Measurements from ENCODE around the gene ATOSB. TPM values are rescaled to one million over a fixed set of nuclear protein-coding genes. Genes with fewer than 3 reads are reported as not detected.

ATOSB gene
- polyA plus RNA-seq, 3 donors, result 18.5 to 96.8 (median 23.7) TPM

DNA sequence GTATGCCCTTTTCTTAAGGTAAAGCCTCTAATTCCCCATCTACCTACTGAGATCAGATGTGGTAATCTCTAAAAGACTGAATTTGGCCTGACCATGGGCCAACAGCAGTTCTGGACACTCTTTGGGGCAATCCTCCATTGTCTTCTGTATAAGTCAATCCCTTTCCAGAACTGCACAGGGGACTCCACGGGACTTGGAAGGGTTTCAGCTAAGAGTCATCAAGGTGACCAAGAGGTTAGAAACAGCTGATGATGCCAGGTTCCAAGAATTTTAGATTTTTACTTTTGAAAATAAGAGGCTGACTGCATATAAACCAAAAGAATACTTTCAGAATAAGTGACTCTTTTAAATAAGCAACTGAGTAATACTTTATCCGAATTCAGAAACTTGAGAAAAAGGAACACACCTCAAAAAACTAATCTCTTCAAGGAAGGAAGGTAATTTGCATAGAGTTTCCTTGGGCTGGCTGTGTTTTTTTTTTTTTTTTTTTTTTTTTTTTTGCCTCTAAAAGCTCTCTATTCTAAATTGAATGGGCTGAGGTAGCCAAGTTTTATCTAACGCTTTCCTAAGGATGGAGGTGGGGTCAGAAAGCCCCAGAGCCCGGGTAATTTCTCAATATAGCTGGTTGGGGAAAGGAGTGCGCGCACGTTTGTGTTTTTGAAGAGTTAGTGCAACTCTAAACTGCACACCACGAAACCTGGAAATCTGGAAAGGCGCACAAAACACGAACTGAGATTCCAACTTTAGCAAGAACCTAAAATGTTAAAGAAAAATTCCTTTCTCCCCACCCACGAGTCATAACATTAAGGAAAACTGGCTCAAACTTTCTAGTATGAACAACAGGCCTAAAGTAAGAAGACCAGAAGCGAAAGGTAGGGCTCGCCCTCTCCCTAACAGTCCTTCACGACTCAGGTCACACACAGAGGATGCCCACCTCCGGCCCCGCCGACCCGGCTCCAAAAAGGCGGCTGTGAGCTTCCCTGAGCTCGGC is 44.5 kb downstream of the ATOSB start:
- intact Hi-C loops (cut with micrococcal nuclease), result loop anchor here (2.0 to 10.0 kb wide), 4 partner anchors 26 to 86 kb away; partner anchors contain the start of genes DNAJB5 (in 1 of the 2) and PIGO (in 1 of the 2)

DNA sequence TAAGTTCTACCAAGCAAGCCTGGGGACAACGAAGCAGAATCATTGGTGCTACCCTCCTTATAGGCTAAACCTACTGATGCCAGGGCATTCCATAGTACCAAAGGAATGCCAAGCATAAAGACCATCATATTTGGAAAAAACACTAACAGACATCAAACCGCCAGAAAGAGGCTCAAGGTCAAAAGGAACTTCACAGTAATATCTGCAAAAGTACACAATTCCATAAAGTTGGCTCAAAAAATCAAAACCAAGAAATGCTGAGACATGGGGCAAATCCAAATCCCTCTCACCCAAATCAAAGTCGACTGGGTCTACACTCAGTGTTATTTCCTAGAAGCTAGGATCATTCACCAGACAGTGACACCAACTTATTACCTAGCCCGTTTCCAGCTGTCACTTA is 46.6 kb downstream of the ATOSB start:
- H3K36me3 Mint-ChIP-seq, result peaks cover 43 to 54% of the 10 kb centered on the region in 2 donors
- Histone ChIP-seq H3K27ac (ENCODE audit: low read depth in 1 of 2, low read length in 2 of 2) (peak overlapping the region in 1 of 2 donors; percentile 6), H4K20me1 (ENCODE audit: insufficient read depth, low read length) (peaks cover 77% of the 10 kb centered on the region), H3K27me3 (ENCODE audit: control insufficient read depth in 2 of 2, insufficient read depth in 2 of 2, low read length in 2 of 2) (no peaks in the 10 kb centered on the region), H3K4me2 (replicated peaks; ENCODE audit: extremely low read depth, low read length, poor library complexity, severe bottlenecking) (no peak overlapping the region), H3K9ac (ENCODE audit: insufficient read depth, low read length, poor library complexity, severe bottlenecking) (no peak overlapping the region), H3K9me3 (replicated peaks in 1 of 2; ENCODE audit: control insufficient read depth in 1 of 2, insufficient read depth in 1 of 2, low read length in 2 of 2) (no peaks in the 10 kb centered on the region), H3K4me1 (ENCODE audit: control insufficient read depth in 1 of 2, insufficient read depth in 2 of 2, low read length in 2 of 2) (peaks cover 22 to 29% of the 10 kb centered on the region in 2 donors), H3K79me2 (ENCODE audit: insufficient read depth, low read length) (peaks cover 63% of the 10 kb centered on the region), H3K36me3 (replicated peaks in 1 of 2; ENCODE audit: control insufficient read depth in 1 of 2, insufficient read depth in 2 of 2, low read length in 2 of 2) (peaks cover 42 to 53% of the 10 kb centered on the region in 2 donors), H3K4me3 (replicated peaks in 1 of 3; ENCODE audit: low read depth in 2 of 3, low read length in 3 of 3) (no peak overlapping the region), H2AFZ (ENCODE audit: insufficient read depth, low read depth, low read length, poor library complexity, severe bottlenecking) (no peak overlapping the region)
- H3K9me3 Mint-ChIP-seq, result no peaks in the 10 kb centered on the region
- no peak for DNase-seq
- peaks cover 30% of the 10 kb centered on the region for H3K4me1 Mint-ChIP-seq
- intact Hi-C loops (cut with micrococcal nuclease), result no loop called here
- no peak overlapping the region for H3K27ac Mint-ChIP-seq
- peaks cover 0 to 2% (median 0%) of the 10 kb centered on the region in 3 donors for H3K27me3 Mint-ChIP-seq (ENCODE audit: low read depth in 3 of 3)
- no peak overlapping the region for H3K4me3 Mint-ChIP-seq
- WGBS (ENCODE audit: insufficient coverage), result 100% methylated on average over 2 of the region's 4 CpGs
- TF ChIP-seq, protein P1, sequence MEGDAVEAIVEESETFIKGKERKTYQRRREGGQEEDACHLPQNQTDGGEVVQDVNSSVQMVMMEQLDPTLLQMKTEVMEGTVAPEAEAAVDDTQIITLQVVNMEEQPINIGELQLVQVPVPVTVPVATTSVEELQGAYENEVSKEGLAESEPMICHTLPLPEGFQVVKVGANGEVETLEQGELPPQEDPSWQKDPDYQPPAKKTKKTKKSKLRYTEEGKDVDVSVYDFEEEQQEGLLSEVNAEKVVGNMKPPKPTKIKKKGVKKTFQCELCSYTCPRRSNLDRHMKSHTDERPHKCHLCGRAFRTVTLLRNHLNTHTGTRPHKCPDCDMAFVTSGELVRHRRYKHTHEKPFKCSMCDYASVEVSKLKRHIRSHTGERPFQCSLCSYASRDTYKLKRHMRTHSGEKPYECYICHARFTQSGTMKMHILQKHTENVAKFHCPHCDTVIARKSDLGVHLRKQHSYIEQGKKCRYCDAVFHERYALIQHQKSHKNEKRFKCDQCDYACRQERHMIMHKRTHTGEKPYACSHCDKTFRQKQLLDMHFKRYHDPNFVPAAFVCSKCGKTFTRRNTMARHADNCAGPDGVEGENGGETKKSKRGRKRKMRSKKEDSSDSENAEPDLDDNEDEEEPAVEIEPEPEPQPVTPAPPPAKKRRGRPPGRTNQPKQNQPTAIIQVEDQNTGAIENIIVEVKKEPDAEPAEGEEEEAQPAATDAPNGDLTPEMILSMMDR (IDR thresholded peaks at IDR 0.05), result no peak

More for the DNA sequence above, 44.5 kb downstream of the ATOSB start:
- no peak for DNase-seq
- H3K36me3 ChIP-seq (replicated peaks in 1 of 2; ENCODE audit: control insufficient read depth in 1 of 2, insufficient read depth in 2 of 2, low read length in 2 of 2), result peaks cover 26 to 41% of the 10 kb centered on the region in 2 donors
- peaks cover 30% of the 10 kb centered on the region for H3K4me1 Mint-ChIP-seq
- H3K9me3 ChIP-seq (replicated peaks in 1 of 2; ENCODE audit: control insufficient read depth in 1 of 2, insufficient read depth in 1 of 2, low read length in 2 of 2), result no peaks in the 10 kb centered on the region
- peak overlapping the region; percentile 90 to 98 (median 94) for H3K27ac Mint-ChIP-seq
- H3K79me2 ChIP-seq (ENCODE audit: insufficient read depth, low read length), result peaks cover 56% of the 10 kb centered on the region
- H3K36me3 Mint-ChIP-seq, result peaks cover 27 to 44% of the 10 kb centered on the region in 2 donors
- peak overlapping the region; percentile 96 for H3K4me2 ChIP-seq (replicated peaks; ENCODE audit: extremely low read depth, low read length, poor library complexity, severe bottlenecking)
- H3K4me3 Mint-ChIP-seq, result peak overlapping the region; percentile 89 to 91
- H3K4me1 ChIP-seq (ENCODE audit: control insufficient read depth in 1 of 2, insufficient read depth in 2 of 2, low read length in 2 of 2), result peaks cover 22 to 29% of the 10 kb centered on the region in 2 donors
- peak overlapping the region; percentile 96 to 97 for H3K27ac ChIP-seq (ENCODE audit: low read depth in 1 of 2, low read length in 2 of 2)
- peak overlapping the region; percentile 99 for H3K9ac ChIP-seq (ENCODE audit: insufficient read depth, low read length, poor library complexity, severe bottlenecking)
- no peaks in the 10 kb centered on the region for H3K27me3 ChIP-seq (ENCODE audit: control insufficient read depth in 2 of 2, insufficient read depth in 2 of 2, low read length in 2 of 2)
- H2AFZ ChIP-seq (ENCODE audit: insufficient read depth, low read depth, low read length, poor library complexity, severe bottlenecking), result peak overlapping the region; percentile 59
- TF ChIP-seq, protein P1 (IDR thresholded peaks at IDR 0.05), result no peak
- peak overlapping the region; percentile 56 to 90 (median 66) for H3K4me3 ChIP-seq (replicated peaks in 1 of 3; ENCODE audit: low read depth in 2 of 3, low read length in 3 of 3)
- WGBS (ENCODE audit: insufficient coverage), result 0% methylated on average over 12 of the region's 20 CpGs
- peaks cover 0 to 2% (median 0%) of the 10 kb centered on the region in 3 donors for H3K27me3 Mint-ChIP-seq (ENCODE audit: low read depth in 3 of 3)
- peaks cover 58% of the 10 kb centered on the region for H4K20me1 ChIP-seq (ENCODE audit: insufficient read depth, low read length)
- H3K9me3 Mint-ChIP-seq, result no peaks in the 10 kb centered on the region

Measured in CD14-positive monocyte (primary cell).